K562 (cell line): ENCODE measurements around the gene ZNF133. TPM values are rescaled to one million over a fixed set of nuclear protein-coding genes. Genes with fewer than 3 reads are reported as not detected.

ENCODE experiments used
- ATAC-seq: fragments of 200-7000 bp; cut with Tn5 transposase; 3 replicates; pipeline ENCODE4 v1.9.1; 2020; ENCODE audit warnings: moderate library complexity
- BruUV-seq: library from RNA; stranded (reverse); fragments of 400-500 nt; replicated peaks from 2 replicates; lab custom pipeline; 2021; lab: Mats Ljungman, UMichigan
- CTCF ChIA-PET: fragments of 300-600 bp; formaldehyde crosslinking; extraction: SDS; loops from one replicate; lab custom pipeline; 2021; ENCODE audit warnings: low intra/inter-chr PET ratio; lab: Yijun Ruan, JAX
- POLR2A ChIA-PET: fragments of 300-600, 350-650 bp; sonication (Branson Sonifier 250); formaldehyde crosslinking; extraction: SDS; loops from one replicate; lab custom pipeline; 2021; ENCODE audit warnings: antibody characterized with exemption, inconsistent platforms; lab: Yijun Ruan, JAX
- DNase-seq, 4 experiments: peaks; one replicate each; pipeline versions ENCODE4 v3.0.0 to v3.0.0-alpha.2; 2011 to 2018; ENCODE audit warnings: low spot score in 3 of 4, mixed read lengths in 3 of 4; ENCODE audit errors: extremely low read depth in 1 of 4
- FAIRE-seq: peaks from 2 replicates; lab custom pipeline; 2011; peaks lifted over from hg19 to GRCh38; lab: Jason Lieb, UNC
- H2AFZ ChIP-seq: 2 replicates; pipeline ENCODE4 v1.6.0; 2011; ENCODE audit warnings: low read depth, low read length, control low read depth, inconsistent platforms
- H3K27ac ChIP-seq: fragments of 200-600 bp; 3 replicates; pipeline ENCODE4 v1.8.0; 2011; ENCODE audit warnings: low read depth, mild to moderate bottlenecking, control low read depth, inconsistent platforms, low read length, moderate library complexity, mixed read lengths; ENCODE audit errors: extremely low read depth
- H3K27me3 ChIP-seq, 2 experiments: fragments of 300-600 bp in 1 of 2; 2 replicates in 1 of 2; 3 replicates in 1 of 2; pipeline versions ENCODE4 v1.6.0 to v1.8.0; 2011; ENCODE audit warnings: inconsistent platforms in 2 of 2, low read length in 2 of 2, mild to moderate bottlenecking in 1 of 2, mixed read lengths in 1 of 2, moderate library complexity in 1 of 2; ENCODE audit not compliant: control insufficient read depth in 2 of 2, insufficient read depth in 2 of 2
- H3K36me3 ChIP-seq: fragments of 300-600 bp; 3 replicates; pipeline ENCODE4 v1.8.0; 2011; ENCODE audit warnings: mild to moderate bottlenecking, low read length, inconsistent platforms; ENCODE audit not compliant: control insufficient read depth, insufficient read depth
- H3K4me1 ChIP-seq, 2 experiments: fragments of 200-600 bp in 1 of 2; replicated peaks in 1 of 2; 2 replicates in 1 of 2; 3 replicates in 1 of 2; pipeline versions ENCODE4 v1.5.1 to v1.8.0; 2011; ENCODE audit warnings: inconsistent platforms in 2 of 2, low read length in 2 of 2, mild to moderate bottlenecking in 1 of 2, mixed read lengths in 1 of 2, moderate library complexity in 1 of 2; ENCODE audit not compliant: control insufficient read depth in 2 of 2, insufficient read depth in 2 of 2
- H3K4me2 ChIP-seq: 2 replicates; pipeline ENCODE4 v1.6.1; 2011; ENCODE audit warnings: low read length, control low read depth, inconsistent platforms, mixed read lengths; ENCODE audit not compliant: insufficient read depth
- H3K4me3 ChIP-seq: fragments of 200-600 bp; sonication (generic), shearing (Covaris generic); 2 replicates; pipeline ENCODE4 v1.5.1; 2016; ENCODE audit warnings: control low read depth, inconsistent platforms
- H3K79me2 ChIP-seq: fragments of 200-600 bp; 3 replicates; pipeline ENCODE4 v1.8.0; 2011; ENCODE audit warnings: low read length, inconsistent platforms; ENCODE audit not compliant: control insufficient read depth, insufficient read depth
- H3K9ac ChIP-seq, 2 experiments: 2 replicates each; pipeline versions ENCODE4 v1.6.0 to v1.6.1; 2011; ENCODE audit warnings: low read depth in 2 of 2, low read length in 2 of 2, control low read depth in 1 of 2, inconsistent platforms in 1 of 2, mild to moderate bottlenecking in 1 of 2, mixed read lengths in 1 of 2; ENCODE audit not compliant: insufficient read depth in 1 of 2
- H3K9me1 ChIP-seq: one replicate; pipeline ENCODE4 v1.6.0; 2011; ENCODE audit warnings: inconsistent platforms, mild to moderate bottlenecking, low read length, moderate library complexity; ENCODE audit not compliant: control insufficient read depth, insufficient read depth
- H3K9me3 ChIP-seq: replicated peaks from 2 replicates; pipeline ENCODE4 v1.5.1; 2011; ENCODE audit warnings: low read depth, low read length, inconsistent platforms; ENCODE audit not compliant: control insufficient read depth, insufficient read depth
- H4K20me1 ChIP-seq: replicated peaks from 2 replicates; pipeline ENCODE4 v1.6.1; 2011; ENCODE audit warnings: low read length, inconsistent platforms, mixed read lengths; ENCODE audit not compliant: control insufficient read depth, insufficient read depth
- BRD4 ChIP-seq: fragments of 200-600 bp; sonication (generic); IDR thresholded peaks from 2 replicates; pipeline ENCODE4 v1.6.1; 2017; ENCODE audit warnings: inconsistent platforms
- CBX3 ChIP-seq, 2 experiments: IDR thresholded peaks; 1 replicate in 1 of 2; 2 replicates in 1 of 2; pipeline ENCODE4 v1.6.1; 2012; ENCODE audit warnings: inconsistent platforms in 2 of 2, low read length in 2 of 2, borderline replicate concordance in 1 of 2, control low read depth in 1 of 2
- DACH1 ChIP-seq: fragments of 450-650 bp; IDR thresholded peaks from 2 replicates; pipeline ENCODE4 v1.6.1; 2018; ENCODE audit not compliant: partially characterized antibody
- ERF ChIP-seq: fragments of 450-650 bp; formaldehyde crosslinking; IDR thresholded peaks from 2 replicates; pipeline ENCODE4 v1.4.0; 2020; ENCODE audit warnings: mild to moderate bottlenecking, mixed read lengths
- GATAD2B ChIP-seq: fragments of 450-650 bp; IDR thresholded peaks from 2 replicates; pipeline ENCODE4 v1.6.1; 2017; ENCODE audit warnings: mild to moderate bottlenecking, borderline replicate concordance
- KDM4B ChIP-seq, 2 experiments: fragments of 450-650 bp in 1 of 2; sonication (generic) in 1 of 2; IDR thresholded peaks; 2 replicates each; pipeline ENCODE4 v1.6.1; 2016 to 2017; ENCODE audit warnings: borderline replicate concordance in 2 of 2, antibody characterized with exemption in 1 of 2, low read depth in 1 of 2, mild to moderate bottlenecking in 1 of 2
- MEF2A ChIP-seq: IDR thresholded peaks from 2 replicates; pipeline ENCODE4 v1.6.1; 2011; ENCODE audit warnings: low read depth, mild to moderate bottlenecking, low read length, moderate library complexity; ENCODE audit not compliant: control insufficient read depth
- MYNN ChIP-seq, 2 experiments: sonication (generic); formaldehyde crosslinking in 1 of 2; IDR thresholded peaks; 2 replicates each; pipeline versions ENCODE4 v1.5.0 to v1.6.1; 2016 to 2020; ENCODE audit warnings: antibody characterized with exemption in 1 of 2, missing genetic modification reagents in 1 of 2
- NFYB ChIP-seq: IDR thresholded peaks from 2 replicates; pipeline ENCODE4 v1.6.1; 2011; ENCODE audit warnings: mild to moderate bottlenecking, moderate library complexity; ENCODE audit not compliant: insufficient read length; ENCODE audit errors: extremely low read depth
- NR2C2 ChIP-seq, 2 experiments: fragments of 200-800 bp in 1 of 2; sonication (Bioruptor generic) in 1 of 2; sonication (generic) in 1 of 2; formaldehyde crosslinking in 1 of 2; IDR thresholded peaks; 2 replicates each; pipeline versions ENCODE4 v1.6.1 to v1.8.0; 2016 to 2022; ENCODE audit warnings: mild to moderate bottlenecking in 1 of 2, missing compliant biosample characterization in 1 of 2, missing genetic modification characterization in 1 of 2, missing genetic modification reagents in 1 of 2
- NUFIP1 ChIP-seq: fragments of 450-650 bp; IDR thresholded peaks from 2 replicates; pipeline ENCODE4 v1.6.1; 2018; ENCODE audit not compliant: partially characterized antibody
- SFPQ ChIP-seq: fragments of 200-400 bp; formaldehyde crosslinking; IDR thresholded peaks from 2 replicates; pipeline ENCODE4 v1.6.1; 2017; ENCODE audit warnings: mild to moderate bottlenecking, low read depth, low read length, moderate library complexity
- TFAM ChIP-seq: fragments of 250-450 bp; sonication (Bioruptor Pico); conservative IDR thresholded peaks from 2 replicates; pipeline ENCODE4 v1.5.0; 2021; ENCODE audit warnings: mild to moderate bottlenecking, moderate library complexity
- THRAP3 ChIP-seq: fragments of 450-650 bp; IDR thresholded peaks from 2 replicates; pipeline ENCODE4 v1.6.1; 2016; ENCODE audit warnings: mild to moderate bottlenecking, inconsistent platforms, borderline replicate concordance
- XRCC5 ChIP-seq: fragments of 200-400 bp; formaldehyde crosslinking; IDR thresholded peaks from 2 replicates; pipeline ENCODE4 v1.6.1; 2017; ENCODE audit warnings: low read depth, mild to moderate bottlenecking, low read length
- ZNF224 ChIP-seq: sonication (generic); formaldehyde crosslinking; IDR thresholded peaks from 2 replicates; pipeline ENCODE4 v1.8.0; 2022; ENCODE audit warnings: mild to moderate bottlenecking, missing genetic modification reagents
- ZNF354B ChIP-seq: fragments of 250-450 bp; sonication (Bioruptor Pico); IDR thresholded peaks from 2 replicates; pipeline ENCODE4 v1.4.0; 2020
- ZNF431 ChIP-seq: sonication (generic); formaldehyde crosslinking; IDR thresholded peaks from 2 replicates; pipeline ENCODE4 v1.8.0; 2022; ENCODE audit warnings: mild to moderate bottlenecking, missing genetic modification reagents
- ZNF668 ChIP-seq: fragments of 250-450 bp; sonication (Bioruptor Pico); IDR thresholded peaks from 2 replicates; pipeline ENCODE4 v1.8.0; 2022; ENCODE audit warnings: mild to moderate bottlenecking, inconsistent platforms
- WGBS: fragments of 100-300 bp; shearing (Covaris generic); methylation state at CpG from one replicate; pipeline ENCODE4 v1.1.6; 2016; ENCODE audit warnings: low coverage, mixed read lengths; ENCODE audit not compliant: insufficient coverage; ENCODE audit errors: missing lambda C conversion rate; 5-methylcytosine and 5-hydroxymethylcytosine counted together
- in situ Hi-C: fragments of 300-500 bp; cut with MboI; formaldehyde crosslinking; loops from 4 replicates; pipeline ENCODE4 v1.15.0; 2018; ENCODE audit warnings: inconsistent platforms, mixed read lengths
- intact Hi-C: fragments of 100-400 bp; cut with micrococcal nuclease; formaldehyde crosslinking; loops from 2 replicates; pipeline ENCODE4 v1.14.2; 2022
- polyA plus RNA-seq, 8 experiments: library from polyadenylated mRNA; depleted of rRNA in 4 of 8; stranded (reverse) in 5 of 8; unstranded in 3 of 8; fragments of >200 nt; fragmentation: Nextera tagmentation in 2 of 8; fragmentation: Illumina TruSeq in 1 of 8; extraction: Ambion mirVana in 2 of 8; extraction: Trizol in 1 of 8; gene quantifications; 2 replicates each; pipeline versions ENCODE4 v1.2.1 to v1.2.3, GENCODE V29; 2011 to 2014; ENCODE audit warnings: inconsistent platforms in 1 of 8, missing spikeins in 1 of 8
- total RNA-seq, 7 experiments: library from RNA; depleted of rRNA in 6 of 7; stranded (reverse); fragments of >200 nt in 6 of 7; fragmentation: Illumina TruSeq in 2 of 7; extraction: Trizol in 2 of 7; gene quantifications; 2 replicates each; pipeline versions ENCODE4 v1.2.1 to v1.2.3, GENCODE V29; 2011 to 2021; ENCODE audit warnings: low replicate concordance in 1 of 7

ZNF133 gene
- total and polyA plus RNA-seq, 9 of the 15 experiments (the other 6 are each of a cell fraction or from before 2014, with no cell fraction given) = 1.1 to 6.5 (median 3.8) TPM

GRCh38 chr20:18240997-18241396, 47.3 kb upstream of the ZNF133 start (continued):
- no peak for TF ChIP-seq THRAP3
- TF ChIP-seq TFAM (CRISPR knock-in tag) = no peak
- TF ChIP-seq NFYB = no peak
- no peak for TF ChIP-seq SFPQ
- no peak for TF ChIP-seq BRD4
- TF ChIP-seq ZNF431 (CRISPR knock-in tag) = no peak
- no peak for TF ChIP-seq ZNF354B
- TF ChIP-seq CBX3 (IDR thresholded peaks at IDR 0.05; ENCODE audit: borderline replicate concordance in 1 of 2, low read length in 2 of 2) = no peak

DNA sequence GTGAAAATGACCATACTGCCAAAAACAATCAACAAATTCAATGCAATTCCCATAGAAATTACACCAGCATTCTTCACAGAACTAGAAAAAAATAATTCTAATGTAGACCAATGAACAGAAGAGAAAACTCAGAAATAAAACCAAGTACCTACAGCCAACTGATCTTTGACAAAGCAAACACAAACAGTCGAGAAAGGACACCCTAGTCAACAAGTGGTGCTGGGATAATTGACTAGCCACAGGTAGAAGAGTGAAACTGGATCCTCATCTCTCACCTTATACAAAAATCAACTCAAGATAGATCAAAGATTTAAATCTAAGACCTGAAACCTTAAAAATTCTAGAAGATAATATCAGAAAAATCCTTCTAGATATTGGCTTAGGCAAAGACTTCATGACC, 44.5 kb upstream of the ZNF133 start:
- Histone ChIP-seq H4K20me1 (no peaks in the 10 kb centered on the region), H3K4me1 (no peaks in the 10 kb centered on the region), H3K36me3 (no peaks in the 10 kb centered on the region), H2AFZ (no peak overlapping the region), H3K27ac (no peak overlapping the region), H3K27me3 (peaks cover 0 to 5% of the 10 kb centered on the region in 2 experiments; a peak in 1 of 5 replicates), H3K9me1 (no peaks in the 10 kb centered on the region), H3K79me2 (no peaks in the 10 kb centered on the region), H3K9me3 (no peaks in the 10 kb centered on the region), H3K4me3 (no peak overlapping the region), H3K9ac (no peak overlapping the region), H3K4me2 (no peak overlapping the region)
- in situ Hi-C loops (no loop called here), intact Hi-C loops (no loop called here)
- no peak for FAIRE-seq
- POLR2A ChIA-PET = no interaction called here
- CTCF ChIA-PET = no interaction called here
- TF ChIP-seq ZNF224 (CRISPR knock-in tag) (no peak), MYNN (IDR thresholded peaks at IDR 0.05) (no peak), MYNN (CRISPR knock-in tag; IDR thresholded peaks at IDR 0.05) (no peak), NR2C2 (CRISPR knock-in tag; IDR thresholded peaks at IDR 0.05) (no peak), NR2C2 (tag; IDR thresholded peaks at IDR 0.05) (no peak), NUFIP1 (no peak), MEF2A (no peak), XRCC5 (no peak), GATAD2B (no peak), ZNF668 (no peak), ERF (no peak), DACH1 (no peak), KDM4B (IDR thresholded peaks at IDR 0.05; ENCODE audit: borderline replicate concordance in 2 of 2, low read depth in 1 of 2) (no peak)
- no peak for DNase-seq
- ATAC-seq = no peak
- no TSS peak for BruUV-seq
- 0% methylated on average over 1 of the region's 1 CpG for WGBS
